ENCODE measurements around the gene GREM2. TPM values are rescaled to one million over a fixed set of nuclear protein-coding genes. Genes with fewer than 3 reads are reported as not detected.

The GREM2 gene
- total RNA-seq, 1 donor from 2014 or later = 0.48 TPM

DNA sequence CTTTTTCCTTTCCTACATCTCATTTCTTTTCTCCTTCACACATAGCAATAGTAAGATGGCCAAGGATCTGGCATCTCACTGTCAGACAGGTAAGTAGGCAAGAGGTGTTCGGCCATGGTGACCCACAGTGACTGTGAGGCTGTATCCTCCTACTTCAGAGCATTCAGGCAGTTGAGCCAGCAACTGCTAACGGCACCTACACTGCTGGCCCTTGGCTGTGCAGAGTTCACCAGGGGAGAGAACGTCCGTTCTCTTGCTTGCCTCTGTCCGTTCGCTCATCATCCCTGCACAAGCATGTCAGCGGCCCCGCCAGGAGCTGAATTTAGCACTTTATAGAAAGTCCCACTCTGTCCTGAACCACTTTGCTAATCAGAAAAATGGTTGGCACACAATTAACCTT lies 113.6 kb downstream of the GREM2 start:
- Mint-ChIP-seq H3K4me3 (ENCODE audit: low read depth) (no peak overlapping the region), H3K4me1 (ENCODE audit: low read depth) (peaks cover 3% of the 10 kb centered on the region), H3K36me3 (ENCODE audit: insufficient read depth) (no peaks in the 10 kb centered on the region), H3K27ac (no peak overlapping the region), H3K9me3 (ENCODE audit: low read depth) (no peaks in the 10 kb centered on the region), H3K27me3 (peaks cover 4% of the 10 kb centered on the region)
- DNase-seq (ENCODE audit: low spot score, unreplicated experiment) = no peak
- TF ChIP-seq, protein P1, sequence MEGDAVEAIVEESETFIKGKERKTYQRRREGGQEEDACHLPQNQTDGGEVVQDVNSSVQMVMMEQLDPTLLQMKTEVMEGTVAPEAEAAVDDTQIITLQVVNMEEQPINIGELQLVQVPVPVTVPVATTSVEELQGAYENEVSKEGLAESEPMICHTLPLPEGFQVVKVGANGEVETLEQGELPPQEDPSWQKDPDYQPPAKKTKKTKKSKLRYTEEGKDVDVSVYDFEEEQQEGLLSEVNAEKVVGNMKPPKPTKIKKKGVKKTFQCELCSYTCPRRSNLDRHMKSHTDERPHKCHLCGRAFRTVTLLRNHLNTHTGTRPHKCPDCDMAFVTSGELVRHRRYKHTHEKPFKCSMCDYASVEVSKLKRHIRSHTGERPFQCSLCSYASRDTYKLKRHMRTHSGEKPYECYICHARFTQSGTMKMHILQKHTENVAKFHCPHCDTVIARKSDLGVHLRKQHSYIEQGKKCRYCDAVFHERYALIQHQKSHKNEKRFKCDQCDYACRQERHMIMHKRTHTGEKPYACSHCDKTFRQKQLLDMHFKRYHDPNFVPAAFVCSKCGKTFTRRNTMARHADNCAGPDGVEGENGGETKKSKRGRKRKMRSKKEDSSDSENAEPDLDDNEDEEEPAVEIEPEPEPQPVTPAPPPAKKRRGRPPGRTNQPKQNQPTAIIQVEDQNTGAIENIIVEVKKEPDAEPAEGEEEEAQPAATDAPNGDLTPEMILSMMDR (IDR thresholded peaks at IDR 0.05; ENCODE audit: unreplicated experiment) = no peak

DNA sequence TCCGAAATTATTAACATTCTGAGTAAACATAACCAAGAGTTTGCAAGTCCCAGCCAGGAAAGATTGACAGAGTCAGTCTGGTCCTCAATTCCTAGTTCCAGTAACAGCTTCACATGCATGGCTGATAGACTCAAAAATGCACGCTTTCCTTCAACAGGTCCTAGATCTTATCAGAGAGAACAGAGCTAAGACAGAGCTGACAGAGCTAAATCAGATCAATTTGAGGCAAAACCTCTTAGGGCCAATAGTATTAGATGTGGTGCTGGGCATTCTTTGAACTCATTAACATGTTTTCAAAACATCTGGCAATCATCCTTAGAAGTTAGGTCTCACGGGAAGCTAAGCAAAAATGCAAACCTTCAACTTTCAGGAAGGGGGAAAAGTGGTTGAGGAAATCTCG lies 114.0 kb downstream of the GREM2 start:
- Mint-ChIP-seq H3K27ac (no peak overlapping the region), H3K36me3 (ENCODE audit: insufficient read depth) (no peaks in the 10 kb centered on the region), H3K9me3 (ENCODE audit: low read depth) (no peaks in the 10 kb centered on the region), H3K4me3 (ENCODE audit: low read depth) (no peak overlapping the region), H3K4me1 (ENCODE audit: low read depth) (peaks cover 3% of the 10 kb centered on the region), H3K27me3 (peaks cover 4% of the 10 kb centered on the region)
- DNase-seq (ENCODE audit: low spot score, unreplicated experiment) = no peak
- TF ChIP-seq, protein P1 (IDR thresholded peaks at IDR 0.05; ENCODE audit: unreplicated experiment) = no peak

DNA sequence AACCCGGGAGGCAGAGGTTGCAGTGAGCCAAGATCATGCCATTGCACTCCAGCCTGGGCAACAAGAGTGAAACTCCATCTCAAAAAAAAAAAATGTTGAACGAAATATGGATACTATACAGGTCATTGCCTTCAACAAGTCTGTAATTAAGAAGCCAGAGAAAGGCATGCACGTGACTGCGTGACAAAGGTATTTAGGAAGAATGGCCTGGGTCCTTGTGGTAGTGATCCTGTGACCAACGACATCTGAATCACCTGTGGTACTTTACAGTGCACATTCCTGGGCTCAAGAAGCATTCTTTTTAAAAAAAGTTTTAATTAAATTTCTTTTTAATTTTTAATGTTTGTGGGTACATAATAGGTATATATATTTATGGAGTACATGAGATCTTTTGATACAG lies 115.0 kb downstream of the GREM2 start:
- TF ChIP-seq, protein P1 (IDR thresholded peaks at IDR 0.05; ENCODE audit: unreplicated experiment) = no peak

DNA sequence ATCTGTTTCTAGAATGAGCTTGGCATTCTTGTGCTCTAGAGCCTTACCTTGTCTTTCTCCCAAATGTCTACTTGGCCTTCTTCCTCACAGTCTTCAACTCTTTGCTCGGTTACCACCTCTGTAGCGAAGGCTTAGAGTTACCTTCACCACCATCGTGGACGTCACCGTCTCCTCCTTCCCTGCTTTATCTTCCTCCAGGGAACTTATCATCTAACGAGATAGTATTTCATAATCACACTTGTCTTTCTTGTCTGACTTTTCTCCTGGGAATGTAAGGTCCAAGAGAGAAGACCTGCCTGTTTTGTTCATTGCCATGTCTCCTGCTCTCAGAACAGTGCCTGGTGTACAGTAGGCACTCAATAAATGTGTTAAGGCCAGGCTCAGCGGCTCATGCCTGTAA lies 115.6 kb downstream of the GREM2 start:
- TF ChIP-seq, protein P1 (IDR thresholded peaks at IDR 0.05; ENCODE audit: unreplicated experiment) = no peak
- H3K4me1 Mint-ChIP-seq (ENCODE audit: low read depth) = peaks cover 3% of the 10 kb centered on the region
- no peak overlapping the region for H3K27ac Mint-ChIP-seq
- H3K9me3 Mint-ChIP-seq (ENCODE audit: low read depth) = no peaks in the 10 kb centered on the region
- no peak for DNase-seq (ENCODE audit: low spot score, unreplicated experiment)
- no peaks in the 10 kb centered on the region for H3K36me3 Mint-ChIP-seq (ENCODE audit: insufficient read depth)
- H3K27me3 Mint-ChIP-seq = peaks cover 7% of the 10 kb centered on the region
- no peak overlapping the region for H3K4me3 Mint-ChIP-seq (ENCODE audit: low read depth)

More for the DNA sequence above, 115.0 kb downstream of the GREM2 start:
- DNase-seq (ENCODE audit: low spot score, unreplicated experiment) = no peak
- Mint-ChIP-seq H3K36me3 (ENCODE audit: insufficient read depth) (no peaks in the 10 kb centered on the region), H3K9me3 (ENCODE audit: low read depth) (no peaks in the 10 kb centered on the region), H3K4me3 (ENCODE audit: low read depth) (no peak overlapping the region), H3K27me3 (peaks cover 4% of the 10 kb centered on the region), H3K27ac (no peak overlapping the region), H3K4me1 (ENCODE audit: low read depth) (peaks cover 3% of the 10 kb centered on the region)

DNA sequence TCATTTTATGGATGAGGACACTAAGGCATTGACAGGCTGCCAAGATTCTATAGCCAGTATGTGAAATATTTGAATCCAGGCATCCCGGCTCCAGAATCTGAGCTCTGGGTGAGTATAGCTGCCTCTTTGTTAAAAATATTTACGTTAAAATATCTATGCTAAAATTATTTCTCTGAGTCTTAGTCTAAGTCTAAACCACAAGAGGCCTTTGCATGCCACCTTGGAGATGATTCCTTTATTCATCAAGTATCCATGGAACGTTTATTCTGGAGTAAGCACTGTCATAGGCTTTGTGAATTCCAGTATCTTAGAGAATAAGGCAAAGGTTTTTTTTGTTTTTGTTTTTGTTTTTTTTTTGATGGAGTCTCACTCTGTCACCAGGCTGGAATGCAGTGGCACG lies 116.4 kb downstream of the GREM2 start:
- no peak overlapping the region for H3K4me3 Mint-ChIP-seq (ENCODE audit: low read depth)
- TF ChIP-seq, protein P1 (IDR thresholded peaks at IDR 0.05; ENCODE audit: unreplicated experiment) = no peak
- H3K36me3 Mint-ChIP-seq (ENCODE audit: insufficient read depth) = no peaks in the 10 kb centered on the region
- no peak for DNase-seq (ENCODE audit: low spot score, unreplicated experiment)
- H3K4me1 Mint-ChIP-seq (ENCODE audit: low read depth) = peaks cover 9% of the 10 kb centered on the region
- peaks cover 10% of the 10 kb centered on the region for H3K27me3 Mint-ChIP-seq
- H3K27ac Mint-ChIP-seq = no peak overlapping the region
- H3K9me3 Mint-ChIP-seq (ENCODE audit: low read depth) = no peaks in the 10 kb centered on the region

Measured in progenitor cell of endocrine pancreas (in vitro differentiated cells).